HepG2 (cell line): ENCODE data around the gene GNG7. TPM values are rescaled to one million over a fixed set of nuclear protein-coding genes. Genes with fewer than 3 reads are reported as not detected.
A peak's percentile ranks its signal among the peaks of the same experiment; 100 is the strongest.

Experiments
- ELF3 ChIP-seq: IDR thresholded peaks from 2 replicates; pipeline ENCODE4 v1.6.1; 2016; ENCODE audit warnings: missing genetic modification reagents, missing compliant biosample characterization
- ELK4 ChIP-seq: sonication (generic); formaldehyde crosslinking; IDR thresholded peaks from 2 replicates; pipeline ENCODE4 v1.9.0; 2021; ENCODE audit warnings: missing genetic modification reagents, borderline replicate concordance
- FUBP1 ChIP-seq: sonication (generic); formaldehyde crosslinking; IDR thresholded peaks from 2 replicates; pipeline ENCODE4 v1.5.1; 2020; ENCODE audit warnings: missing genetic modification reagents, mild to moderate bottlenecking, borderline replicate concordance
- KAT2B ChIP-seq: fragments of 150-350 bp; IDR thresholded peaks from 2 replicates; pipeline ENCODE4 v1.6.1; 2014; ENCODE audit warnings: low read depth, low read length, borderline replicate concordance
- NFE2L1 ChIP-seq: sonication (generic); formaldehyde crosslinking; IDR thresholded peaks from 2 replicates; pipeline ENCODE4 v1.4.0; 2020; ENCODE audit warnings: missing genetic modification reagents, mild to moderate bottlenecking, borderline replicate concordance
- RFX3 ChIP-seq: IDR thresholded peaks from 2 replicates; pipeline ENCODE4 v1.6.1; 2016; ENCODE audit warnings: missing biosample characterization, missing genetic modification reagents
- SMARCC2 ChIP-seq: fragments of 450-650 bp; IDR thresholded peaks from 2 replicates; pipeline ENCODE4 v1.6.1; 2017; ENCODE audit warnings: antibody characterized with exemption, mild to moderate bottlenecking
- SNAPC4 ChIP-seq: sonication (generic); formaldehyde crosslinking; IDR thresholded peaks from 2 replicates; pipeline ENCODE4 v1.4.0; 2020; ENCODE audit warnings: mild to moderate bottlenecking, missing genetic modification reagents
- ZIK1 ChIP-seq: sonication (generic); formaldehyde crosslinking; IDR thresholded peaks from 2 replicates; pipeline ENCODE4 v1.5.0; 2020; ENCODE audit warnings: mild to moderate bottlenecking, low read depth, missing genetic modification reagents, borderline replicate concordance
- ZNF142 ChIP-seq: sonication (generic); formaldehyde crosslinking; IDR thresholded peaks from 2 replicates; pipeline ENCODE4 v1.4.0; 2020; ENCODE audit warnings: missing genetic modification reagents
- ZNF570 ChIP-seq: sonication (generic); formaldehyde crosslinking; IDR thresholded peaks from 2 replicates; pipeline ENCODE4 v1.4.0; 2020; ENCODE audit warnings: mild to moderate bottlenecking, missing genetic modification reagents, borderline replicate concordance
- ZNF670 ChIP-seq: sonication (generic); formaldehyde crosslinking; IDR thresholded peaks from 2 replicates; pipeline ENCODE4 v1.8.0; 2022; ENCODE audit warnings: mild to moderate bottlenecking, missing genetic modification reagents, borderline replicate concordance
- polyA plus RNA-seq, 8 experiments: library from polyadenylated mRNA; depleted of rRNA in 3 of 8; stranded (reverse) in 7 of 8; unstranded in 1 of 8; fragments of >200 nt; fragmentation: Illumina TruSeq in 4 of 8; extraction: Trizol in 4 of 8; gene quantifications; 2 replicates each; pipeline versions ENCODE4 v1.2.1 to v1.2.3, GENCODE V29; 2011 to 2016; ENCODE audit warnings: low read depth in 4 of 8, missing spikeins in 1 of 8, mixed read lengths in 1 of 8; ENCODE audit not compliant: insufficient read depth in 1 of 8
- total RNA-seq, 5 experiments: library from RNA; depleted of rRNA; stranded (reverse); fragments of >200 nt; fragmentation: Illumina TruSeq; extraction: Trizol; gene quantifications; 2 replicates each; pipeline ENCODE4 v1.2.3, GENCODE V29; 2016; ENCODE audit warnings: low read depth in 1 of 5

GNG7 gene
- total and polyA plus RNA-seq, 2 of the 13 experiments (the other 11 are each of a cell fraction or from before 2014, with no cell fraction given) = 1.4 to 3.3 TPM

GRCh38 chr19:2739602-2740313 lies 37.3 kb upstream of the GNG7 start, which contains the start of gene SLC39A3 (continued):
- TF ChIP-seq ZNF142 (CRISPR knock-in tag) = peak; percentile 27; the same call in 1 of the 2 replicates
- no peak for TF ChIP-seq FUBP1 (CRISPR knock-in tag)
- TF ChIP-seq ELF3 (CRISPR knock-in tag) = peak; percentile 94
- TF ChIP-seq ZNF670 (CRISPR knock-in tag) = peak; percentile 89
- TF ChIP-seq ZIK1 (CRISPR knock-in tag) = peak; percentile 82; the same call in 1 of the 2 replicates
- peak; percentile 44; the same call in 1 of the 2 replicates for TF ChIP-seq RFX3 (CRISPR knock-in tag)
- TF ChIP-seq SNAPC4 = peak; percentile 79; the same call in 1 of the 2 replicates
- no peak for TF ChIP-seq NFE2L1 (CRISPR knock-in tag)
- TF ChIP-seq KAT2B = no peak
- TF ChIP-seq SMARCC2 = no peak
- peak; percentile 68; the same call in 1 of the 2 replicates for TF ChIP-seq ELK4 (CRISPR knock-in tag)
- peak; percentile 80; the same call in 1 of the 2 replicates for TF ChIP-seq ZNF570 (CRISPR knock-in tag)
